ENCODE data around the gene SP3. TPM values are rescaled to one million over a fixed set of nuclear protein-coding genes. Genes with fewer than 3 reads are reported as not detected.

SP3 gene
- total RNA-seq, 4 donors from 2014 or later = 69.3 to 175 (median 82.9) TPM

- DNase-seq (ENCODE audit: low spot score) = no peak
- no peak for ATAC-seq (ENCODE audit: low FRiP score)
- TF ChIP-seq CTCF (IDR thresholded peaks at IDR 0.05) = no peak
Observed at GRCh38 chr2:173860082-173860481, 105.1 kb downstream of the SP3 start.

GRCh38 chr2:173858291-173858731 lies 106.9 kb downstream of the SP3 start:
- DNase-seq (ENCODE audit: low spot score) (no peak), ATAC-seq (ENCODE audit: low FRiP score) (peak; percentile 60)
- no peak for TF ChIP-seq CTCF (IDR thresholded peaks at IDR 0.05)
